ENCODE data around the gene NOP58.

DNA sequence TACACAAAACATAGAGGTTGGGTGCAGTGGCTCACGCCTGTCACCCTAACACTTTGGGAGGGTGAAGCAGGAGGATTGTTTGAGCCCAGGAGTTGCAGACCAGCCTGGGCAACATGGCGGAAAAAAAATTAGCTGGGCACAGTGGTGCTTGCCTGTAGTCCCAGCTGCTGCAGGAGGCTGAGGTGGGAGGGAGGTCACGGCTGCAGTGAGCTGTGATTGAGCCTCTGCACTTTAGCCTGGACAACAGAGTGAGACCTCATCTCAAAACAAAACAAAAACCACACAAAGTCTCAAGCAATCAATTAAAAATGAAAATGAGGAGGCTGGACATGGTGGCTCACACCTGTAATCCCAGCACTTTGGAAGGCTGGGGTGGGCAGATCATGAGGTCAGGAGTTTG, 4.9 kb downstream of the NOP58 start:
- TF ChIP-seq, protein P1, sequence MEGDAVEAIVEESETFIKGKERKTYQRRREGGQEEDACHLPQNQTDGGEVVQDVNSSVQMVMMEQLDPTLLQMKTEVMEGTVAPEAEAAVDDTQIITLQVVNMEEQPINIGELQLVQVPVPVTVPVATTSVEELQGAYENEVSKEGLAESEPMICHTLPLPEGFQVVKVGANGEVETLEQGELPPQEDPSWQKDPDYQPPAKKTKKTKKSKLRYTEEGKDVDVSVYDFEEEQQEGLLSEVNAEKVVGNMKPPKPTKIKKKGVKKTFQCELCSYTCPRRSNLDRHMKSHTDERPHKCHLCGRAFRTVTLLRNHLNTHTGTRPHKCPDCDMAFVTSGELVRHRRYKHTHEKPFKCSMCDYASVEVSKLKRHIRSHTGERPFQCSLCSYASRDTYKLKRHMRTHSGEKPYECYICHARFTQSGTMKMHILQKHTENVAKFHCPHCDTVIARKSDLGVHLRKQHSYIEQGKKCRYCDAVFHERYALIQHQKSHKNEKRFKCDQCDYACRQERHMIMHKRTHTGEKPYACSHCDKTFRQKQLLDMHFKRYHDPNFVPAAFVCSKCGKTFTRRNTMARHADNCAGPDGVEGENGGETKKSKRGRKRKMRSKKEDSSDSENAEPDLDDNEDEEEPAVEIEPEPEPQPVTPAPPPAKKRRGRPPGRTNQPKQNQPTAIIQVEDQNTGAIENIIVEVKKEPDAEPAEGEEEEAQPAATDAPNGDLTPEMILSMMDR (IDR thresholded peaks at IDR 0.05) = no peak
- TF ChIP-seq POLR2A (IDR thresholded peaks at IDR 0.05) = no peak
